ENCODE measurements around the gene SELL.
"Not testable (repeated sequence)": the region's sequence is repeated elsewhere in the genome, so short reads cannot be mapped to it uniquely, and the experiment has no call there.

SELL gene

DNA sequence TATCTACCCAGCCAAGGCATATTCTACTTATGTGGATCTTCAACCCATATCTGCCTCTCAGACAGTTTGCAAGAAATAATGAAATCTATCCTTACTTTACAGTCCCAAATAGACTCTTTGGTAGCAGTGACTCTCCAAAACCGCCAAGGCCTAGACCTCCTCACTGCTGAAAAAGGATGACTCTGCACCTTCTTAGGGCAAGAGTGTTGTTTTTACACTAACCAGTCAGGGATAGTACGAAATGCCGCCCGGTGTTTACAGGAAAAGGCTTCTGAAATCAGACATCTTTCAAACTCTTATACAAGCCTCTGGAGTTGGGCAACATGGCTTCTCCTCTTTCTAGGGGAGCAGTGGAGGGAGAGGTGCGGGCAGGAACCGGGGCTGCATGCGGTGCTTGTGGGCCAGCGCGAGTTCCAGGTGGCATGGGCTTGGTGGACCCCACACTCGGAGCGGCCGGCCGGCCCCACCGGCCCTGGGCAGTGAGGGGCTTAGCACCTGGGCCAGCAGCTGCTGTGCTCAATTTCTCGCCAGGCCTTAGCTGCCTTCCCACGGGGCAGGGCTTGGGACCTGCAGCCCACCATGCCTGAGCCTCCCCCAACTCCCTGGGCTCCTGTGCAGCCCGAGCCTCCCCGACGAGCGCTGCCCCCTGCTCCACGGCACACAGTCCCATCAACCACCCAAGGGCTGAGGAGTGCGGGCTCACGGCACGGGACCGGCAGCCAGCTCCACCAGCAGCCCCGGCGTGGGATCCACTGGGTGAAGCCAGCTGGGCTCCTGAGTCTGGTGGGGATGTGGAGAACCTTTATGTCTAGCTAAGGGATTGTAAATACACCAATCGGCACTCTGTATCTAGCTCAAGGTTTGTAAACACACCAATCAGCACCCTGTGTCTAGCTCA is 43.5 kb downstream of the SELL start:
- DNase-seq (ENCODE audit: low read depth) = not testable (repeated sequence)

DNA sequence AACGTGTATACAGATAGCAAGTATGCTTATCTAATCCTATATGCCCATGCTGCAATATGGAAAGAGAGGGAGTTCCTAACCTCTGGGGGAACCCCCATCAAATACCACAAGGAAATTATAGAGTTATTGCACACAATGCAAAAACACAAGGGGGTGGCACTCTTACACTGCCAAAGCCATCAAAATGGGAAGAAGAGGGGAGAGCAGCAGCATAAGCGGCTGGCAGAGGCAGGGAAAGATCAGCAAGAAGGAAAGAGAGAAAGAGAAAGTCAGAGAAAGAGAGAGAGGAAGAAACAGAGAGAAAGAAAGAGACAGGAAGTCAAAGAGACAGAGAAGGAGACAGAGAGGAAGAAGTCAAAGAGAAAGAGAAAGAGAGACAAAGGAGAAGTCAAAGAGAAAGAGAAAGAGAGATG is 44.2 kb downstream of the SELL start:
- DNase-seq (ENCODE audit: low read depth) = not testable (repeated sequence)

DNA sequence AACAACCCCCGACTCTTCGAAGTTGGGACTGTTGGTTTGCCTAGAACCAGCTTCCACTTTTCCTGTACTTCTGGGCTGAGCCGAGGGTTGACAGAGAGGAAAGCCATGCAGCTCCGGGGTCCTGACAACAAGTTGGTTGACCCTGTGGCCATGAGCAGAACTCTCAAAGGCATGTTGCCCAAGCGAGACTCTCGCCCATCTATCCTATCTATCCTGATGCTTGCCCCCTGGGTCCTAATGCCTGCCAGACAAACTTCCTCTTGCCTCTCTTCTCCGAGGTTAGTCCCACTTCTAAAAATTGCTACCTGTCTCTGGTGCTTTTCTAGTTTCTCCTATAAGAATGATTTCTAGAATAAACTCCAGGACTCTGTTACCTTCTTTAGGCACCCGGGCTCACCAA is 48.7 kb downstream of the SELL start:
- not testable (repeated sequence) for DNase-seq (ENCODE audit: low read depth)

DNA sequence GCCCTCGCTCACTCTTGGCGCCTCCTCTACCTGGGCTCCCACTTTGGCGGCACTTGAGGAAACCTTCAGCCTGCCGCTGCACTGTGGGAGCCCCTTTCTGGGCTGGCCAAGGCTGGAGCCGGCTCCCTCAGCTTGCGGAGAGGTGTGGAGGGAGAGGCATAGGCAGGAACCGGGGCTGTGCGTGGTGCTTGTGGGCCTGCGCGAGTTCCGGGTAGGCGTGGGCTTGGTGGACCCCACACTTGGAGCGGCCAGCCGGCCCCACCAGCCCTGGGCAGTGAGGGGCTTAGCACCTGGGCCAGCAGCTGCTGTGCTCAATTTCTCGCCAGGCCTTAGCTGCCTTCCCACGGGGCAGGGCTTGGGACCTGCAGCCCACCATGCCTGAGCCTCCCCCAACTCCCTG is 50.4 kb downstream of the SELL start:
- not testable (repeated sequence) for DNase-seq (ENCODE audit: low read depth)

DNA sequence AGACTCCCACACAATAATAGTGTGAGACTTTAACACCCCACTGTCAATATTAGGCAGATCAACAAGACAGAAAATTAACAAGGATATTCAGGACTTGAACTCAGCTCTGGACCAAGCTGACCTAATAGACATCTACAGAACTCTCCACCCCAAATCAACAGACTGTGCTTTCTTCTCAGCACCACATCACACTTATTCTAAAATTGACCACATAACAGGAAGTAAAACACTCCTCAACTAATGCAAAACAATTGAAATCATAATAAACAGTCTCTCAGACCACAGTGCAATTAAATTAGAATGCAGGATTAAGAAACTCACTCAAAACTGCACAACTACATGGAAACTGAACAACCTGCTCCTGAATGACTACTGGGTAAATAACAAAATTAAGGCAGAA is 52.6 kb downstream of the SELL start:
- not testable (repeated sequence) for DNase-seq (ENCODE audit: low read depth)

DNA sequence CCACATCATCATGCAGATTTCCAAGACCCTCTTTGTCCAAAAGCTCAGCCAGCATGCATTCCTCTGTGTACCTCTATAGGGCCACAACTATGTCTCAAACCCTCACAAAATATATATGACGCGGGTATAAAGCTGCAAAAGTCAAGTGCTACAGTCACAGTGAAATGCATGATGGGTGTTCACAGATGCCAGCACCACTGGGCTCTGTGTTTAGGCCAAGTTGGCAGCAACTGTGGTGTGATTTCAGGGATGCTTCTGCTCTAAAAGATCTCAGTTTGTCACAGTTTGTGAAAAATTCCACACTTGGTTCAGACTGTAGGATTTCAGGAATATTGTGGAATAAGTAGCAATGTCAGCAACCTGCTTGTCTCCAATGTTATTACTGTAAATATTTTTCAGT is 57.5 kb downstream of the SELL start:
- no peak for DNase-seq (ENCODE audit: low read depth)

DNA sequence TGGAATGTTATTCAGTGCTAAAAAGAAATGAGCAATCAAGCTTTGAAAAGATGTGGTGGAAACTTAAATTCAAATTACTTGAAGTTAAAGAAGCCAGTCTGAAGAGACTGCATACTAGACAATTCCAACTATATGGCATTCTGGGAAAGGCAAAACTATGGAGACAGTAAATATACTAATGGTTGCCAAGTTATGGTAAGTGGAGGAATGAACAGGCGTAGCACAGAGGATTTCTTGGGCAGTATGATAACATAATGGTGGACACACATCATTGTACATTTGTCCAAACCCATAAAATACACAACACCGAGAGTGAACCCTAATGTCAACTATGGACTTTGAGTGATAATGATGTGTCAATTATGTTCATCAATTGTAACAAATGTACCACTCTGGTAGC is 60.4 kb downstream of the SELL start:
- no peak for DNase-seq (ENCODE audit: low read depth)

DNA sequence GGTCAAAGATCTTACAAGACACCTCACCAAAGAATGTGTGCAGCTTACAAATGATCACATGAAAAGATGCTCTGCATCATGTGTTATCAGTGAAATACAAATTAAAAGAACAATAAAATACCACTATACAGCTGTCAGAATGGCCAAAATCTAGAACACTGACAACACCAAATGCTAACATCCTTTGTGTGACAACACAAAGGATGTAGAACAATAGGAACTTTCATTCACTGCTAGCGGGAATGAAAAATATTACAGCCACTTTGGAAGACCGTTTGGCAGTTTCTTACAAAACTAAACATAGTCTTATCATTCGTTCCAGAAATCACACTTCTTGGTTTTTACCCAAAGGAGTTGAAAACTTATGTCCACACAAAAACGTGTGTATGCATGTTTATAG is 60.9 kb downstream of the SELL start:
- no peak for DNase-seq (ENCODE audit: low read depth)

DNA sequence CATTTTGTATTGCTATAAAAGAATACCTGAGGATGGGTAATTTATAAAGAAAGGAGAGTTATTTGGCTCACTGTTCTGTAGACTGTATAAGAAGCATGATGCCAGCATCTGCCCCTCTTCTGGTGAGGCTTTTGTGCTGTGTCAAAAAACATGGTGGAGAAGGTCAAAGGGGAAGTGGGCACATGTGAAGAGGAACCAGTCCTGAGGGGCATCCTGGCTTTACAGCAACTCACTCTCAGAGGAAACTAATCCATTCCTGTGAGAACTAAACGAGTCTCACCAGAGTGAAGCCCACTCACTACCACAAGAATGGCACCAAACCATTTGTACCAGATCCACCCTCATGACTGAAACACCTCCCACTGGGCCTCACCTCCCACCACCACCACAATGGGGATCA is 62.7 kb downstream of the SELL start:
- no peak for DNase-seq (ENCODE audit: low read depth)

DNA sequence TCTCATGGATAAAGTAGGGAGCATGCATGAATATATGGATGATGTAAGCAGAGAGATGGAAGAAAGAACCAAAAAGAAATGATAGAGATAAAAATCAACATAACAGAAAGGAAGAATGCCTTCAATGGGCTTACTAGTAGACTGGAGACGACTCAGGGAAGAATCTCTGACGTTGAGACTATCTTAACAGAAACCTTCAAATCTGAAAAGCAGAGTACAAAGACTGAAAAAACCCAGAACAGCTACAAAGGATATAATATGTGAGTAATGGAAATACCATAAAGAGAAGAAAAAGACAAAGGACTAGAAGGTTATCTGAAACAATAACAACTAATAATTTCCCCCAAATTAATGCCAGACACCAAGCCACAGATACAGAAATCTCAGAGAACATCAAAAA is 63.2 kb downstream of the SELL start:
- no peak for DNase-seq (ENCODE audit: low read depth)

DNA sequence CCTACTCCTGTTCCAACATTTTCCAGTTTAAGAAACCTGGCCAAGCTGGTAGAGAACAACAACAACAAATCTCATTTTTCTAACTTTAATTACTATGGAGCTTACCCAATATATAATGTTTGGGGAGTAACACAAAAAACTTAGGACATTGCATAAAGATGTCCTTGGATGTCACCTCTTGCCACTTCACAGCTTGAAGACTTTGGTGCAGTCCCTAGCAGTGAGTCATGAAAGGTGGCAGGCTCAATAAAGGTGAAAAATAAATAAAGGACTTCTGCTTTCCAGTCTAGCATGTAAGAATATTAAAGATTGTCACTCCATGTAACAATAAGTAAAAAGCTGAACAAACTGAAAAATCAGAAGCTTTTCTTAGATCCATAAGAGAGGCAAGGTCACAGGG is 63.9 kb downstream of the SELL start:
- no peak for DNase-seq (ENCODE audit: low read depth)

DNA sequence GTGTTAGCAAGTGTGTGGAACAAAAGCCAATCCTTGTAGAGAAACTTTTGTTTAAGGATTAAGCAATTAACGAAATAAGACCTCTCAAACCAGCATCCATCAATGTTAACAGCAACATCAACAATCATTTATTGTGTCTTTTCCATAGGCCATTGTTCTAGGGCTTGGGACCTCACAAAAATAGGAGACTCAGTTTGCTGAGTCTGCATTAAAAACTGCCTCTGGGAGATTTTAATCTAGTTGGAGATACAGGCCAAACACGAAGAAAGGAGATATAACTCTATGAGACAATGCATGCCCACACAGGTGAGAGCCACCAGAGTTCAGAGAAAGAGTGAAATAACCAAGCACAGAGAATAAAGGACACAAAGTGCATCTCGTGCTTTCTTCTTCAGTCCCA is 67.1 kb downstream of the SELL start:
- DNase-seq (ENCODE audit: low read depth) = no peak

Measured in iris pigment epithelial cell (primary cell).